HepG2 (cell line): Measurements from ENCODE around the gene BHLHE41. TPM values are rescaled to one million over a fixed set of nuclear protein-coding genes. Genes with fewer than 3 reads are reported as not detected.
A peak's percentile ranks its signal among the peaks of the same experiment; 100 is the strongest.

ENCODE experiments used
- ATAC-seq: fragments of 200-7000 bp; cut with Tn5 transposase; 3 replicates; pipeline ENCODE4 v1.9.1; 2020; ENCODE audit warnings: mild to moderate bottlenecking, moderate library complexity
- BruUV-seq: library from RNA; stranded (reverse); fragments of 400-500 nt; replicated peaks from 2 replicates; lab custom pipeline; 2021; lab: Mats Ljungman, UMichigan
- CTCF ChIA-PET: fragments of 300-600 bp; formaldehyde crosslinking; extraction: SDS; loops from one replicate; lab custom pipeline; 2021; ENCODE audit warnings: low total read pairs, inconsistent platforms, low intra/inter-chr PET ratio; lab: Yijun Ruan, JAX
- POLR2A ChIA-PET: fragments of 350-600 bp; sonication (Branson Sonifier 250); formaldehyde crosslinking; loops from one replicate; lab custom pipeline; 2020; ENCODE audit warnings: antibody characterized with exemption, inconsistent platforms; lab: Yijun Ruan, JAX
- DNase-seq: peaks from one replicate; pipeline ENCODE4 v3.0.0-alpha.2; 2015; ENCODE audit warnings: low spot score
- FAIRE-seq: peaks from 3 replicates; lab custom pipeline; 2011; peaks lifted over from hg19 to GRCh38; lab: Jason Lieb, UNC
- H2AFZ ChIP-seq: one replicate; pipeline ENCODE4 v1.6.1; 2011; ENCODE audit warnings: low read length, inconsistent platforms
- H3K27ac ChIP-seq: fragments of 300-600 bp; 3 replicates; pipeline ENCODE4 v1.8.0; 2011; ENCODE audit warnings: mixed run types, mild to moderate bottlenecking, mixed read lengths, low read length, inconsistent platforms; ENCODE audit not compliant: insufficient read depth; ENCODE audit errors: extremely low read length
- H3K27me3 ChIP-seq, 2 experiments: fragments of 200-600 bp in 1 of 2; 2 replicates in 1 of 2; 3 replicates in 1 of 2; pipeline versions ENCODE4 v1.6.0 to v1.8.0; 2011; ENCODE audit warnings: low read length in 2 of 2, mild to moderate bottlenecking in 2 of 2, moderate library complexity in 2 of 2, inconsistent platforms in 1 of 2; ENCODE audit not compliant: insufficient read depth in 2 of 2, control insufficient read depth in 1 of 2
- H3K36me3 ChIP-seq, 2 experiments: fragments of 200-600 bp in 1 of 2; replicated peaks in 1 of 2; 2 replicates in 1 of 2; 3 replicates in 1 of 2; pipeline versions ENCODE4 v1.5.1 to v1.8.0; 2011; ENCODE audit warnings: low read length in 2 of 2, inconsistent platforms in 1 of 2; ENCODE audit not compliant: insufficient read depth in 2 of 2, control insufficient read depth in 1 of 2
- H3K4me1 ChIP-seq: 2 replicates; pipeline ENCODE4 v1.5.1; 2012; ENCODE audit warnings: low read length, inconsistent platforms; ENCODE audit not compliant: insufficient read depth
- H3K4me2 ChIP-seq: 2 replicates; pipeline ENCODE4 v1.6.0; 2011; ENCODE audit warnings: low read depth, low read length, inconsistent platforms
- H3K4me3 ChIP-seq, 3 experiments: fragments of 200-600 bp in 1 of 3; sonication (generic), shearing (Covaris generic) in 1 of 3; replicated peaks in 1 of 3; 2 replicates each; pipeline ENCODE4 v1.5.1; 2011 to 2016; ENCODE audit warnings: low read length in 3 of 3, inconsistent platforms in 2 of 3, low read depth in 2 of 3, mild to moderate bottlenecking in 2 of 3, control low read depth in 1 of 3, mixed read lengths in 1 of 3; ENCODE audit not compliant: insufficient read depth in 1 of 3
- H3K79me2 ChIP-seq: one replicate; pipeline ENCODE4 v1.6.1; 2011; ENCODE audit warnings: low read length, inconsistent platforms; ENCODE audit not compliant: insufficient read depth
- H3K9ac ChIP-seq: 2 replicates; pipeline ENCODE4 v1.6.0; 2011; ENCODE audit warnings: mild to moderate bottlenecking, low read depth, low read length, inconsistent platforms; ENCODE audit not compliant: insufficient read depth
- H3K9me3 ChIP-seq: 2 replicates; pipeline ENCODE4 v1.5.1; 2012; ENCODE audit warnings: mild to moderate bottlenecking, low read length
- H4K20me1 ChIP-seq: 2 replicates; pipeline ENCODE4 v1.6.0; 2011; ENCODE audit warnings: inconsistent platforms, mild to moderate bottlenecking, low read length, moderate library complexity; ENCODE audit not compliant: insufficient read depth
- DR1 ChIP-seq: sonication (generic); formaldehyde crosslinking; IDR thresholded peaks from 2 replicates; pipeline ENCODE4 v1.8.0; 2021; ENCODE audit warnings: mild to moderate bottlenecking, missing genetic modification reagents, inconsistent platforms
- HNRNPL ChIP-seq: fragments of 200-400 bp; formaldehyde crosslinking; IDR thresholded peaks from 2 replicates; pipeline ENCODE4 v1.6.1; 2017; ENCODE audit warnings: mild to moderate bottlenecking, low read depth, low read length
- ISX ChIP-seq: sonication (generic); formaldehyde crosslinking; conservative IDR thresholded peaks from 2 replicates; pipeline ENCODE4 v1.5.0; 2020; ENCODE audit warnings: missing genetic modification reagents
- MTA3 ChIP-seq: sonication (generic); formaldehyde crosslinking; IDR thresholded peaks from 2 replicates; pipeline ENCODE4 v1.4.0; 2020; ENCODE audit warnings: missing genetic modification reagents
- RCOR2 ChIP-seq: IDR thresholded peaks from 2 replicates; pipeline ENCODE4 v1.6.1; 2016; ENCODE audit warnings: missing biosample characterization, missing genetic modification reagents
- STAG1 ChIP-seq: sonication (generic); formaldehyde crosslinking; IDR thresholded peaks from 2 replicates; pipeline ENCODE4 v1.4.0; 2020; ENCODE audit warnings: missing genetic modification reagents
- USF2 ChIP-seq, 2 experiments: sonication (generic) in 1 of 2; formaldehyde crosslinking in 1 of 2; IDR thresholded peaks; 2 replicates each; pipeline versions ENCODE4 v1.5.1 to v1.6.1; 2011 to 2020; ENCODE audit warnings: borderline replicate concordance in 1 of 2, low read depth in 1 of 2, low read length in 1 of 2, mild to moderate bottlenecking in 1 of 2, missing genetic modification reagents in 1 of 2, moderate library complexity in 1 of 2
- WIZ ChIP-seq: sonication (generic); formaldehyde crosslinking; IDR thresholded peaks from 2 replicates; pipeline ENCODE4 v1.5.1; 2020; ENCODE audit warnings: mild to moderate bottlenecking, missing genetic modification reagents
- ZNF234 ChIP-seq: sonication (generic); formaldehyde crosslinking; conservative IDR thresholded peaks from 2 replicates; pipeline ENCODE4 v1.5.1; 2020; ENCODE audit warnings: mild to moderate bottlenecking, missing genetic modification reagents
- ZNF235 ChIP-seq: sonication (generic); formaldehyde crosslinking; IDR thresholded peaks from 2 replicates; pipeline ENCODE4 v1.8.1; 2023; ENCODE audit warnings: mild to moderate bottlenecking, missing genetic modification reagents, borderline replicate concordance
- ZNF383 ChIP-seq: sonication (generic); formaldehyde crosslinking; IDR thresholded peaks from 2 replicates; pipeline ENCODE4 v1.4.0; 2020; ENCODE audit warnings: missing genetic modification reagents, mild to moderate bottlenecking, borderline replicate concordance
- ZNF484 ChIP-seq: sonication (generic); formaldehyde crosslinking; IDR thresholded peaks from 2 replicates; pipeline ENCODE4 v1.5.1; 2020; ENCODE audit warnings: mild to moderate bottlenecking, low read depth, missing genetic modification reagents, borderline replicate concordance
- ZNF552 ChIP-seq: sonication (generic); formaldehyde crosslinking; IDR thresholded peaks from 2 replicates; pipeline ENCODE4 v1.9.0; 2022; ENCODE audit warnings: missing genetic modification reagents, mild to moderate bottlenecking, borderline replicate concordance
- ZNF704 ChIP-seq: sonication (generic); formaldehyde crosslinking; IDR thresholded peaks from 2 replicates; pipeline ENCODE4 v1.8.1; 2023; ENCODE audit warnings: mild to moderate bottlenecking, inconsistent platforms, moderate library complexity, missing genetic modification reagents, borderline replicate concordance
- ZNF747 ChIP-seq: sonication (generic); formaldehyde crosslinking; IDR thresholded peaks from 2 replicates; pipeline ENCODE4 v1.8.1; 2023; ENCODE audit warnings: missing genetic modification reagents, mild to moderate bottlenecking, borderline replicate concordance
- WGBS: methylation state at CpG from one replicate; pipeline ENCODE4 v1.1.6; 2017; ENCODE audit warnings: low lambda C conversion rate; 5-methylcytosine and 5-hydroxymethylcytosine counted together
- in situ Hi-C: cut with HindIII; loops from 2 replicates; pipeline ENCODE4 v1.10.0; 2017; ENCODE audit warnings: low pct_unique_long_range_greater_than_20kb; ENCODE audit not compliant: extremely low pct_ligation_motif_present
- intact Hi-C: fragments of 100-400 bp; cut with micrococcal nuclease; formaldehyde crosslinking; loops from one replicate; pipeline ENCODE4 v1.10.0; 2022; ENCODE audit not compliant: unreplicated experiment
- polyA plus RNA-seq, 8 experiments: library from polyadenylated mRNA; depleted of rRNA in 3 of 8; stranded (reverse) in 7 of 8; unstranded in 1 of 8; fragments of >200 nt; fragmentation: Illumina TruSeq in 4 of 8; extraction: Trizol in 4 of 8; gene quantifications; 2 replicates each; pipeline versions ENCODE4 v1.2.1 to v1.2.3, GENCODE V29; 2011 to 2016; ENCODE audit warnings: low read depth in 4 of 8, missing spikeins in 1 of 8, mixed read lengths in 1 of 8; ENCODE audit not compliant: insufficient read depth in 1 of 8
- total RNA-seq, 5 experiments: library from RNA; depleted of rRNA; stranded (reverse); fragments of >200 nt; fragmentation: Illumina TruSeq; extraction: Trizol; gene quantifications; 2 replicates each; pipeline ENCODE4 v1.2.3, GENCODE V29; 2016; ENCODE audit warnings: low read depth in 1 of 5

BHLHE41 gene
- total and polyA plus RNA-seq, 2 of the 13 experiments (the other 11 are each of a cell fraction or from before 2014, with no cell fraction given), result 0.03 TPM; not detected in 1

GRCh38 chr12:26097046-26097878 lies 27.6 kb downstream of the BHLHE41 start (continued):
- TF ChIP-seq HNRNPL, result no peak
- peak; percentile 91 for TF ChIP-seq STAG1 (CRISPR knock-in tag)
- TF ChIP-seq RCOR2 (CRISPR knock-in tag), result no peak
- TF ChIP-seq ISX (CRISPR knock-in tag), result no peak
- TF ChIP-seq, all 625 proteins: peak for 8

- ChIA-PET POLR2A (no interaction called here), CTCF (interaction anchor here (1.5 kb wide), 1 partner anchor 338 kb away, joined by 3 read pairs; no protein-coding TSS in a partner anchor)
- H3K4me3 ChIP-seq, result no peak overlapping the region
- H3K27me3 ChIP-seq, result no peaks in the 10 kb centered on the region; a peak in 1 of 5 replicates
- H3K9ac ChIP-seq, result no peak overlapping the region
- no TSS peak for BruUV-seq
- H3K9me3 ChIP-seq, result no peaks in the 10 kb centered on the region
- H3K27ac ChIP-seq, result no peak overlapping the region
- intact Hi-C loops (loop anchor here (2.0 to 5.0 kb wide), 4 partner anchors 176 to 555 kb away; no protein-coding TSS in a partner anchor), in situ Hi-C loops (no loop called here)
- H3K36me3 ChIP-seq, result no peaks in the 10 kb centered on the region
- peak; percentile 78 for ATAC-seq
- no peak for FAIRE-seq
- WGBS, result 0% methylated on average over 2 of the region's 2 CpGs
- DNase-seq, result peak; percentile 22
- no peak overlapping the region for H2AFZ ChIP-seq
- no peaks in the 10 kb centered on the region for H3K79me2 ChIP-seq
- H3K4me2 ChIP-seq, result no peak overlapping the region
- peaks cover 11% of the 10 kb centered on the region for H3K4me1 ChIP-seq
- no peaks in the 10 kb centered on the region for H4K20me1 ChIP-seq
- TF ChIP-seq ZNF552, result no peak
- TF ChIP-seq ZNF704, result no peak
- TF ChIP-seq USF2 (IDR thresholded peaks at IDR 0.05; ENCODE audit: low read depth, low read length), result no peak
- no peak for TF ChIP-seq USF2 (CRISPR knock-in tag; IDR thresholded peaks at IDR 0.05; ENCODE audit: borderline replicate concordance)
- TF ChIP-seq ZNF234 (CRISPR knock-in tag), result no peak
- no peak for TF ChIP-seq DR1 (CRISPR knock-in tag)
- no peak for TF ChIP-seq ZNF235 (CRISPR knock-in tag)
- no peak for TF ChIP-seq WIZ (CRISPR knock-in tag)
- TF ChIP-seq ZNF484 (CRISPR knock-in tag), result no peak
- no peak for TF ChIP-seq ZNF747
- no peak for TF ChIP-seq MTA3 (CRISPR knock-in tag)
- TF ChIP-seq ZNF383 (CRISPR knock-in tag), result no peak
These were observed 28.8 kb downstream of the BHLHE41 start for GRCh38 chr12:26096036-26096435.
